Ovary (tissue), 3 donors: ENCODE data around the gene CCNK.

Experiments
- POLR2A ChIP-seq: fragments of 450-650 bp; IDR thresholded peaks from one replicate; pipeline ENCODE4 v1.6.1; 2017; ENCODE audit warnings: antibody characterized with exemption, mild to moderate bottlenecking, moderate library complexity
- TF ChIP-seq, protein P1 (sequence below), 3 donors: fragments of 450-650 bp in 2 of 3; fragments of 200-600 bp in 1 of 3; IDR thresholded peaks; one replicate each; pipeline versions ENCODE4 v1.5.1 to v1.8.0; 2016 to 2022; ENCODE audit warnings: antibody characterized with exemption in 3 of 3, mild to moderate bottlenecking in 1 of 3
- donor health status: DM: no; HTN: no; CAD: no.

DNA sequence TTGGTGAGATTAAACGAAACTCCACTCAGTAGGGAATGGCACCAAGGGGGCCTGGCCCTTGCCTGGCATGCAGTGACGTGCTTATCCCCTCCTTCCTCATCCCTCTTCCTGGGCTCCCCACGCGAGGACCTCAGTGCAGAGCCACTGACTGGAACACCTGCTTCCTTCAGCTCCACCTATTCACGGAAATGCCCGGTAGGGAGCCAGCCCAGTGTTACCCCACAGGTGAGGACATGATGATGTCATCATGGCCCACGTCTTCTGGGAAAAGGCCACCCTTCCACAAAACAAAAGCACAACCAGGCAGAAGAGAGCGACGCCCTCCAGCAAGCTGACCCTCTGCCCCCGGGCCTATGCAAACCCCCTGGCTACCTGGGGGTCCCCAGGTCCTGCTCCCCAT, 80.7 kb downstream of the CCNK start:
- TF ChIP-seq, protein P1, sequence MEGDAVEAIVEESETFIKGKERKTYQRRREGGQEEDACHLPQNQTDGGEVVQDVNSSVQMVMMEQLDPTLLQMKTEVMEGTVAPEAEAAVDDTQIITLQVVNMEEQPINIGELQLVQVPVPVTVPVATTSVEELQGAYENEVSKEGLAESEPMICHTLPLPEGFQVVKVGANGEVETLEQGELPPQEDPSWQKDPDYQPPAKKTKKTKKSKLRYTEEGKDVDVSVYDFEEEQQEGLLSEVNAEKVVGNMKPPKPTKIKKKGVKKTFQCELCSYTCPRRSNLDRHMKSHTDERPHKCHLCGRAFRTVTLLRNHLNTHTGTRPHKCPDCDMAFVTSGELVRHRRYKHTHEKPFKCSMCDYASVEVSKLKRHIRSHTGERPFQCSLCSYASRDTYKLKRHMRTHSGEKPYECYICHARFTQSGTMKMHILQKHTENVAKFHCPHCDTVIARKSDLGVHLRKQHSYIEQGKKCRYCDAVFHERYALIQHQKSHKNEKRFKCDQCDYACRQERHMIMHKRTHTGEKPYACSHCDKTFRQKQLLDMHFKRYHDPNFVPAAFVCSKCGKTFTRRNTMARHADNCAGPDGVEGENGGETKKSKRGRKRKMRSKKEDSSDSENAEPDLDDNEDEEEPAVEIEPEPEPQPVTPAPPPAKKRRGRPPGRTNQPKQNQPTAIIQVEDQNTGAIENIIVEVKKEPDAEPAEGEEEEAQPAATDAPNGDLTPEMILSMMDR (IDR thresholded peaks at IDR 0.05), result no peak
- no peak for TF ChIP-seq POLR2A
